NCI-H345 treated with DMSO at 0.1 percent for 48 hours (cell line): ENCODE results near the gene BORA.
A peak's percentile ranks its signal among the peaks of the same experiment; 100 is the strongest.
"Not testable (repeated sequence)": the region's sequence is repeated elsewhere in the genome, so short reads cannot be mapped to it uniquely, and the experiment has no call there.

Experiments used
- DNase-seq: peaks from one replicate; lab custom pipeline; 2025; ENCODE audit not compliant: unreplicated experiment; lab: John Stamatoyannopoulos, UW

Gene BORA

GRCh38 chr13:72727417-72728289 is at the start of gene BORA, which contains the start of gene MZT1:
Gene BORA, plus strand, starts transcription at chr13:72727923. Its CDS starts 1,018 bp downstream, at chr13:72728941.
Gene MZT1, minus strand, starts transcription at chr13:72727629. Its CDS starts 27 bp downstream, at chr13:72727602.
- peak; percentile 91 for DNase-seq

- no peak for DNase-seq
Observed at GRCh38 chr13:72678312-72678711, 49.4 kb upstream of the BORA start.

GRCh38 chr13:72680353-72680752 is 47.4 kb upstream of the BORA start:
- DNase-seq: no peak

DNA sequence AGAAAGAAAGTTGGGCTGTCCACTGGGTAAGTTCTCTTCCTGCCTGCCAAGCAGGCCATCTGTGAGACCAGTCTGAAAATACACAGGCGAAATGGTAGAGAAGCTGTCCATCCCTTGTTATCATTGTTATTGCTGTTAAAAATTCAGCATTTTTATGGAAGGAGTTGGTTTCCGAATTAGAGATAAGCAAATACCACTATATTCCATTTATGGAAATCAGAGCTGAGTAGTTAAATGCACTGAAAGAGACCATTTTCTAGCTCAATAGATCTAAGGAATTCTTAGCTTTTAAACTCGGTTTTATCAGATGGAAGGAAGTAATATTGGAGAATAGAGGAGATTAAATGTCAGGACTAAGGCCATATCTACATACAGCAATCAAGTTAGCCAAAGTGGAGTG is 41.0 kb upstream of the BORA start:
- no peak for DNase-seq

DNA sequence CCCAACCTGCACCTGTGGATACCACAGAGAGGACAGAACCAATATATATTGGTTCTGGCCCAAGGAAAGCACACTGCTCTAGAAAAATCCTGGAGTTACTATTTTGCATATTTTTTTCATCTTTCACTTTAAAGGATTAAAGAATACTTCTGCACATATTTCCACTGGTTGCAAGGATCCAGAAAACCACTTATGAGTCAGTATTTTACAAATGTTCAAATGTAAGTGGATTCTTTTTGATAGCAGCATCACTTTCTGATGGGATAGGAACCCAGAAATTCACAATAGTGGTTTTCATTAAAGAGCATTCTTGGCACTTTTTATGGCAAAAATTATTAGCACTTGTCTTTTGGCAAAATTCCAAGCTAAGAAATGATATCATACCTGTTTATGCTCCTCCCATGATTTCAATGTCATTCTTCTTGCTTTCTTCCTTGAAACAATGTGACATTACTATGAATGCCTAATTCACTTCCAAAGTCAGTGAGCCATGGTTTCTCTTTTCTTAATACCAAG is 38.5 kb upstream of the BORA start:
- no peak for DNase-seq

GRCh38 chr13:72692884-72693514 is 34.7 kb upstream of the BORA start:
- DNase-seq: no peak

DNA sequence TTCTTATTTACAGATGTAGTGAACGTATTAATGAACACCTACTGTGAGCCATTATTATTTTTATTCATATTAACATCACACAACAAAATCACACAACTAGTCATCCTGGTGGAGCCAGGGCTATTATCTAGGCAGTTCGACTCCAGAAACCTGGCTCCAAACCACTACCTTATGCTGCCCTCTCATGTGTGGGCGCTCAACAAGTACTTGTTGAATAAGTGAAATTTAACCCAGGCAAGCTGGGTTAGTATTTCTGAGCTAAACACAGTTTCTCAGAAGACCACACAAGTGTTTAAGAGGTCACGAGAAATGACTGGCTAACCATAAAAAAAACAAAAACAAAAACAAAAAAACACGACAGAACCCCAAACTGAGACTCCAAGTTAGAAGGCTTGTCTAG is 33.9 kb upstream of the BORA start:
- DNase-seq: no peak

DNA sequence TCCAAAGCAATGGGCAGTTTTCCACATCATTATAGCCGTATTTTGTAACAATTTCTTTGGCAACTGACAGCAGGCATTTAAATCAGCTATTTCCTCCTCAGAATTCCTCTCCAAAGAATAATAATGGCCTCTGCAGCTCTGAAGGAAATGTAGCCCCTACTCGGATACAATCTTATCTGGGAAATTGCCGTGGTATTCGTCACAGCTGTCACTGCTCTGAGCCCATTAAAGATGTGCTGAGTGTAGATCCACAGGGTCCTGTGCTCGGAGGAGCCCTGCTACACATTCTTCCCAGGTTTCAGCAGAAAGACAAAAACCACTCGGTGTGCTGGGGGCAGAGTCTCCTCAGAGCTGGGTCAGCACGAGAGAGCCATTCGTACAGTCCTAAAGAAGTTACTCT is 33.4 kb upstream of the BORA start:
- no peak for DNase-seq

GRCh38 chr13:72696579-72696978 is 31.1 kb upstream of the BORA start:
- peak; percentile 12 for DNase-seq

DNA sequence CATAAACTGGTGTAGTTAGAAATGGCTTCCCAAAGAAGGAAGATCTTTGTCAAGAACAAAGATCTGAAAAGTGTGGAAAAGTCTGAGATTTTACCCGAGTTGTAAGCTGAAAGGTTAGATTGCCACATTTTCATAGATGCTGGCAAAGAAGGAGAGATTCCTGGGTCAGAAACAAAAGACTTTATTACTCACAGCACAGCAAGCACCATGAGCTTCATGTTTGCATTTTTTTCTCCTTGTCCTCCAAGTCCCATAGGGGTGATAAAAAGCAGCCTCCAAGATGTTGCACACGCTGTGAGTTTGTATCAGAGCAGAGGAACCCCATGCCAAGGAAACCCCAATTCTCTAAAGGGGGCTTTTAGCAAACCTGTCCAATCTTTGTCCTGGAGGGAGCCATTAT is 29.6 kb upstream of the BORA start:
- no peak for DNase-seq

- DNase-seq: no peak
Observed at GRCh38 chr13:72700509-72700908, 27.2 kb upstream of the BORA start.

DNA sequence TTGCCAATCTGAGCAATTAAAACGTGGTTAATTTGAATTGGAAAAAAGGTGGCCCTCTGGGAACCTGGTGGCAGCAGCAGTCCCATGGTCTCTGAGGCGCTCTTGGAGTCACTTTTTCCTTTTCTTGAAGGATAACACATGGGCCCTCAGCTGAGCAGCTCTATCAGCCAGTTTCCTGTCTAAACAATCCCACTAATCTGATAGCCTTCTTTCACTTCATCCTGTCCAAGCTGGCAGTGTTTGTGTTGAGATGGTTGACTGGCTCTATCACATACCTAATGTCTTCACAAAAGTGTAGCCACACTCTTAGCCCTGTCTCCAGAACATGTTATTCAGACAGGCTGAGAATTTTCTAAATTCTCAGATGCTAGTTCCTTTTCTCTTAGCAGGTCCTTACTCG is 10.9 kb upstream of the BORA start:
- no peak for DNase-seq

DNA sequence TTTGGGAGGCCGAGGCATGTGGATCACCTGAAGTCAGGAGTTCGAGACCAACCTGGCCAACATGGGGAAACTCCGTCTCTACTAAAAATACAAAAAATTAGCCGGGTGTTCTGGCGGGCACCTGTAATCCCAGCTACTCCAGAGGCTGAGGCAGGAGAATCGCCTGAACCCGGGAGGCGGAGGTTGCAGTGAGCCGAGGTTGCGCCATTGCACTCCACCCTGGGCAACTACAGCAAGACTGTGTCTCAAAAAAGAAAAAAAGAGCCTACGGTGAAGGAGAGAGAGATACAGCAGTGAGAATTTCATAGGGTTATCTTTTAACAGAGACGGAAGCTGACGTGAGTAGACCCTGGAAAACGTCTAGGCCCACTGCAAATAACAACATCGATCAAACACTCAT is 1.5 kb upstream of the BORA start:
- DNase-seq: not testable (repeated sequence)

DNA sequence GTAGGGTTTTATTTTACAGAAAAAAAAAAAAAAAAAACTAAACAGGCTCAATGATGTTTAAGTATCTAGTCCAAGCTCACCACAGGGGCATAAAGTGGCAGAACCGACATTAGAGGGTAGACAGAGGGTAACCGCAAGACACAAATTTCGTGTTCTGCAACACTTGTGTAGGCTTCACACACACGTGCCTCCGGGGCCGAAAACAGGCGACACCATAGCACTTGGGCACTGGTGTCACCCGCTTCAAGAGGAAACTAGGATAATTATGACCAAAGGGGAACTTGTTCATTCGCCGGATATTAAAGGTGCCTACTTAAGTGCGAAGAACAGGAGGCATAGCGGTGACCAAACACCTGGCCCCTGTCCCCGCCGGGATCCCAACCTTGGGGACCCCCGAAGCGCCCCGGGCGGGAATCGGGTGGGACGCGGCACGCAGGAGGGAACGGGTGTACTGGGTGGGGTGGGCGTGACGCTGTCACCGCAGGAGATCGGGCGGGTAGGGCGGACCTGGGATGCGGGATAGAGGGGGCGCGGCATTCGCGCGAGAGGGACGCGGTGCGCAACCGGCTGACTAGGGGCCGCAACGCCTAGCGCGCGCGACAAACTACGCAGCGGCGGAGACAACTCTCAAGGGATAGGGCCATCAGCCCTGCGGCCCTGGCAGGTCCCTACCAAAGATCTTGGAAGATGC is 852 bp upstream of the BORA start:
- DNase-seq: no peak

- no peak for DNase-seq
Observed at GRCh38 chr13:72728290-72728605, 525 bp downstream of the BORA start.

DNA sequence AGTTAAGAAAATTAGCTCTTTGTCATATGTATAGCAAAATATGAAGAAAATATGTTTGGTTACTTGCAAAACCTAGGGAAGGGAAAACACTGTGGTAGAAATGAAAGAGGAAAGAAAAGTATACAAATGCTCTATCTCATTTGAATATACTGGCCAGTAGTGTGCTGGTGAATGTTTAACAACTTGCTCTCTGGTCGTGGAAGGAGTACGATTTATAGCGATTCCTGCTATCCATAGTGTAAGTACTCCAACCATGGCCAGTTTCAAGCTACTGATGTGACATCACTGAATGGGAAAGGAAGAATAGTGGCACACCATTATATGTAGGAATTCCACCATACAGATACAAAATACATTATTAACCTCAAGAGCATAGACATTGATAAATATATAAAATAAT is 9.3 kb downstream of the BORA start:
- DNase-seq: no peak

GRCh38 chr13:72740015-72740414 is 12.3 kb downstream of the BORA start:
- DNase-seq: no peak

DNA sequence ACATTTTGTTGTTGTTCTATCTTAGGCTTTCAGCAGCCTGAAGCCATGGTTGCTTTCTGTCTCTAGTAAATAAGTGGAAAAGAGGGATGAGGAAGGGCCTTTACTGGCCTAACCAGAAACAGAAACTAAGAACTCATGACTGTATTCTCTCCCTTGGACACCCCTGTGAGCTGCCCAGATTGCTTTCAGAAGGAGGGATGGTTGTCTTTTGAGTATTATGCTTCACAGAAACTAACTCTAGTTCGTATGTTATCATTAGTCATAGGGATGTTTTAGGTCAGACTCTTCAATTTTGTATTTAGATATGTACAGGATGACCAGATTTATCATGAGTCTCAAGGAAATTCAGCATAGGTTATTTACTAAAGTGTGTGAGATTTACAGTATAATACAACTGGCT is 17.5 kb downstream of the BORA start:
- DNase-seq: no peak

DNA sequence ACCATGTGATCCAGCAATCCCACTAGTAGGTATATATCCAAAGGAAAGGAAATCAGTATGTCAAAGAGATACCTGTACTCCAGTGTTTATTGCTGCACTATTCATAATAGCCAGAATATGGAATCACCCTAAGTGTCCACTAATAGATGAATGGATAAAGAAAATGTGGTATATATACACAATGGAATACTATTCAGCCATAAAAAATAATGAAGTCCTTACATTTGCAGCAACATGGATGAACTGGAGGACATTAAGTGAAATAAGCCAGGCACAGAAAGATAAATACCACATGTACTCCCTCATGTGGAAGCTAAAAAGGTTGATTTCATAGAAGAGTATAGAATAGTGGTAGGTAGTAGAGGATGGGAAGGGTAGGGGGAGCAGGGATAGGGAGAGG is 23.5 kb downstream of the BORA start:
- no peak for DNase-seq

- DNase-seq: no peak
Observed at GRCh38 chr13:72754111-72754510, 26.4 kb downstream of the BORA start.

GRCh38 chr13:72757792-72758535 is 30.2 kb downstream of the BORA start:
- no peak for DNase-seq
